Measurements from ENCODE around the gene PCDHGA2.

GRCh38 chr5:141389153-141390042, 50.8 kb downstream of the PCDHGA2 start:
- no peak for TF ChIP-seq CTCF (IDR thresholded peaks at IDR 0.05 in 4 of 5, conservative IDR thresholded peaks at IDR 0.05 in 1 of 5)
- no peak for TF ChIP-seq POLR2A (IDR thresholded peaks at IDR 0.05)
